Measurements from ENCODE around the gene SIK1.
"Not testable (repeated sequence)": the region's sequence is repeated elsewhere in the genome, so short reads cannot be mapped to it uniquely, and the experiment has no call there.

Gene SIK1

GRCh38 chr21:43439316-43440075, 12.6 kb upstream of the SIK1 start:
- not testable (repeated sequence) for DNase-seq

- DNase-seq, result not testable (repeated sequence)
These were observed 9.3 kb upstream of the SIK1 start for GRCh38 chr21:43436272-43436671.

- DNase-seq, result not testable (repeated sequence)
These were observed 6.6 kb upstream of the SIK1 start for GRCh38 chr21:43433340-43434136.

- not testable (repeated sequence) for DNase-seq
These were observed 4.0 kb upstream of the SIK1 start for GRCh38 chr21:43430830-43431416.

- DNase-seq, result not testable (repeated sequence)
These were observed 2.0 kb upstream of the SIK1 start for GRCh38 chr21:43428964-43429363.

- DNase-seq, result not testable (repeated sequence)
These were observed 270 bp upstream of the SIK1 start for GRCh38 chr21:43427242-43427559.

GRCh38 chr21:43426004-43426403, 927 bp downstream of the SIK1 start:
- DNase-seq, result not testable (repeated sequence)

GRCh38 chr21:43419475-43419874, 7.5 kb downstream of the SIK1 start:
- not testable (repeated sequence) for DNase-seq

- DNase-seq, result not testable (repeated sequence)
These were observed 12.4 kb downstream of the SIK1 start for GRCh38 chr21:43414576-43414975.

- DNase-seq, result not testable (repeated sequence)
These were observed 14.7 kb downstream of the SIK1 start for GRCh38 chr21:43412020-43412788.

GRCh38 chr21:43410456-43411068, 16.4 kb downstream of the SIK1 start:
- DNase-seq, result not testable (repeated sequence)

GRCh38 chr21:43407139-43407538, 19.8 kb downstream of the SIK1 start:
- not testable (repeated sequence) for DNase-seq

GRCh38 chr21:43404450-43404849, 22.5 kb downstream of the SIK1 start:
- DNase-seq, result not testable (repeated sequence)

- DNase-seq, result not testable (repeated sequence)
These were observed 23.1 kb downstream of the SIK1 start for GRCh38 chr21:43403651-43404430.

GRCh38 chr21:43401125-43401524, 25.8 kb downstream of the SIK1 start:
- not testable (repeated sequence) for DNase-seq

- DNase-seq, result not testable (repeated sequence)
These were observed 27.3 kb downstream of the SIK1 start for GRCh38 chr21:43399595-43400015.

GRCh38 chr21:43399136-43399535, 27.8 kb downstream of the SIK1 start:
- not testable (repeated sequence) for DNase-seq

- DNase-seq, result not testable (repeated sequence)
These were observed 28.4 kb downstream of the SIK1 start for GRCh38 chr21:43398533-43398932.

GRCh38 chr21:43398000-43398399, 28.9 kb downstream of the SIK1 start:
- DNase-seq, result not testable (repeated sequence)

- not testable (repeated sequence) for DNase-seq
These were observed 29.5 kb downstream of the SIK1 start for GRCh38 chr21:43397439-43397808.

- DNase-seq, result not testable (repeated sequence)
These were observed 30.0 kb downstream of the SIK1 start for GRCh38 chr21:43396788-43397438.

Data from erythroblast (primary cell).